ENCODE measurements around the gene ZDHHC14. TPM values are rescaled to one million over a fixed set of nuclear protein-coding genes. Genes with fewer than 3 reads are reported as not detected.

ZDHHC14 gene
- polyA plus RNA-seq, 1 donor (not counting 4 experiments of a cell fraction or from before 2014, with no cell fraction given) = 6.4 TPM

DNA sequence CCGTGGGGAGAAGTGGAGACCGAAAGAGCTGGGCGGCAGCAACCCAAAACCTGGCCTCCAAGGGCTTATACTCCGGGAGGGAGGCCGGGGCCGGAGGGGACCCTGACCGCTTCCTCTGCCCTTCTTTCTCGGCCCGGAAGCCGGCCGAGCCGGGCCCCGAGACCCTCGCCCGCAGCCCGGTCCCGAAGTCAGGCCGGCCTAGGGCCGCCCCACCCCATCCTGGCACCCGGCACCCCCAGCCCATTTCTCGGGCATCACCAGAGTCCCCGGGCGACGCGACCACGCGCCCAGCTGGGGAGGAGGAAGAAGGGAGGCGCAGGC, 572 bp upstream of the ZDHHC14 start:
- Histone ChIP-seq H3K4me1 (ENCODE audit: control insufficient read depth, extremely low read depth, insufficient read depth, low read length) (peaks cover 16% of the 10 kb centered on the region), H3K79me2 (ENCODE audit: control insufficient read depth, insufficient read depth, low read length) (peaks cover 5% of the 10 kb centered on the region), H3K4me3 (ENCODE audit: control insufficient read depth in 2 of 3, extremely low read depth in 1 of 3, insufficient read depth in 2 of 3, low read depth in 1 of 3, low read length in 3 of 3) (peak overlapping the region; percentile 75 to 91 (median 78)), H3K27ac (ENCODE audit: control insufficient read depth, insufficient read depth, low read length) (peak overlapping the region; percentile 63), H3K9ac (ENCODE audit: control insufficient read depth, extremely low read depth, insufficient read depth, low read length) (peak overlapping the region; percentile 78), H3K36me3 (ENCODE audit: control insufficient read depth in 2 of 2, extremely low read depth in 1 of 2, insufficient read depth in 2 of 2, low read length in 2 of 2) (no peaks in the 10 kb centered on the region), H3K4me2 (ENCODE audit: control insufficient read depth, extremely low read depth, insufficient read depth, low read depth, low read length) (peak overlapping the region; percentile 98), H3K27me3 (ENCODE audit: control insufficient read depth, extremely low read depth, insufficient read depth, low read length) (no peaks in the 10 kb centered on the region), H4K20me1 (ENCODE audit: control insufficient read depth, extremely low read depth, insufficient read depth, low read length) (no peaks in the 10 kb centered on the region), H2AFZ (ENCODE audit: control insufficient read depth, low read length) (peak overlapping the region; percentile 67), H3K9me1 (ENCODE audit: control insufficient read depth, extremely low read depth, insufficient read depth, low read length) (no peaks in the 10 kb centered on the region), H3K9me3 (ENCODE audit: control insufficient read depth, low read depth, low read length) (no peaks in the 10 kb centered on the region)
- DNase-seq (ENCODE audit: low read depth, low spot score) = no peak
- TF ChIP-seq EZH2 (IDR thresholded peaks at IDR 0.05; ENCODE audit: low read length) = no peak
- no peak for TF ChIP-seq CTCF (optimal IDR thresholded peaks at IDR 0.05 in 1 of 3, IDR thresholded peaks at IDR 0.05 in 1 of 3, conservative IDR thresholded peaks at IDR 0.05 in 1 of 3; ENCODE audit: extremely low read depth in 1 of 3, insufficient read depth in 2 of 3, low read length in 3 of 3)
- FAIRE-seq = no peak
- dilution Hi-C loops (cut with MboI; ENCODE audit: extremely low pct_ligation_motif_present, low sequenced_read_pairs) = no loop called here

- TF ChIP-seq CTCF (optimal IDR thresholded peaks at IDR 0.05 in 1 of 3, IDR thresholded peaks at IDR 0.05 in 1 of 3, conservative IDR thresholded peaks at IDR 0.05 in 1 of 3; ENCODE audit: extremely low read depth in 1 of 3, insufficient read depth in 2 of 3, low read length in 3 of 3) = peak in 1 of 3 experiments; percentile 33
- TF ChIP-seq EZH2 (IDR thresholded peaks at IDR 0.05; ENCODE audit: low read length) = no peak
- Histone ChIP-seq H3K36me3 (ENCODE audit: control insufficient read depth in 2 of 2, extremely low read depth in 1 of 2, insufficient read depth in 2 of 2, low read length in 2 of 2) (no peaks in the 10 kb centered on the region), H3K9me3 (ENCODE audit: control insufficient read depth, low read depth, low read length) (no peaks in the 10 kb centered on the region), H3K4me1 (ENCODE audit: control insufficient read depth, extremely low read depth, insufficient read depth, low read length) (peaks cover 16% of the 10 kb centered on the region), H3K9me1 (ENCODE audit: control insufficient read depth, extremely low read depth, insufficient read depth, low read length) (no peaks in the 10 kb centered on the region), H3K4me2 (ENCODE audit: control insufficient read depth, extremely low read depth, insufficient read depth, low read depth, low read length) (peak overlapping the region; percentile 98), H3K4me3 (ENCODE audit: control insufficient read depth in 2 of 3, extremely low read depth in 1 of 3, insufficient read depth in 2 of 3, low read depth in 1 of 3, low read length in 3 of 3) (peak overlapping the region; percentile 75 to 90 (median 80)), H3K27me3 (ENCODE audit: control insufficient read depth, extremely low read depth, insufficient read depth, low read length) (no peaks in the 10 kb centered on the region), H3K27ac (ENCODE audit: control insufficient read depth, insufficient read depth, low read length) (no peak overlapping the region), H2AFZ (ENCODE audit: control insufficient read depth, low read length) (peak overlapping the region; percentile 74), H3K79me2 (ENCODE audit: control insufficient read depth, insufficient read depth, low read length) (peaks cover 5% of the 10 kb centered on the region), H3K9ac (ENCODE audit: control insufficient read depth, extremely low read depth, insufficient read depth, low read length) (peak overlapping the region; percentile 78), H4K20me1 (ENCODE audit: control insufficient read depth, extremely low read depth, insufficient read depth, low read length) (no peaks in the 10 kb centered on the region)
- DNase-seq (ENCODE audit: low read depth, low spot score) (no peak), FAIRE-seq (no peak)
- dilution Hi-C loops (cut with MboI; ENCODE audit: extremely low pct_ligation_motif_present, low sequenced_read_pairs) = no loop called here
These were observed 936 bp downstream of the ZDHHC14 start for GRCh38 chr6:157381631-157382621.
